ENCODE data around the gene LSM11.
"Not testable (repeated sequence)": the region's sequence is repeated elsewhere in the genome, so short reads cannot be mapped to it uniquely, and the experiment has no call there.

DNA sequence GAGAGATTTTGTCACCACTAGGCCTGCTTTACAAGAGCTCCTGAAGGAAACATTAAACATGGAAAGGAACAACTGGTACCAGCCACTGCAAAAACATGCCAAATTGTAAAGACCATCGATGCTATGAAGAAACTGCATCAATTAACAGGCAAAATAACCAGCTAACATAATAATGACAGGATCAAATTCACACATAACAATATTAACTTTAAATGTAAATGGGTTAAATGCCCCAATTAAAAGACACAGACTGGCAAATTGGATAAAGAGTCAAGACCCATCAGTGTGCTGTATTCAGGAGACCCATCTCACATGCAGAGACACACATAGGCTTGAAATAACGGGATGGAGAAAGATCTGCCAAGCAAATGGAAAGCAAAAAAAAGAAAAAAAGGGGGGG, 20.6 kb upstream of the LSM11 start:
- not testable (repeated sequence) for TF ChIP-seq CTCF, POLR2A (IDR thresholded peaks at IDR 0.05)
